Calu3 (cell line): ENCODE data around the gene UIMC1. TPM values are rescaled to one million over a fixed set of nuclear protein-coding genes. Genes with fewer than 3 reads are reported as not detected.
"Not testable (repeated sequence)": the region's sequence is repeated elsewhere in the genome, so short reads cannot be mapped to it uniquely, and the experiment has no call there.

Experiments used
- BruUV-seq: library from RNA; stranded (reverse); fragments of 400-500 nt; replicated peaks from 2 replicates; lab custom pipeline; 2021; lab: Mats Ljungman, UMichigan
- CTCF ChIA-PET: fragments of 300-600 bp; sonication (Branson Sonifier 250); formaldehyde crosslinking; loops from one replicate; lab custom pipeline; 2022; ENCODE audit warnings: antibody characterized with exemption; lab: Charles Lee
- DNase-seq: peaks from one replicate; pipeline ENCODE4 v3.0.0; 2022
- H3K27ac Mint-ChIP-seq: one replicate; pipeline ENCODE4 v1.8.0; 2022; ENCODE audit warnings: mixed read lengths; ENCODE audit not compliant: unreplicated experiment
- H3K27me3 Mint-ChIP-seq: one replicate; pipeline ENCODE4 v1.8.0; 2022; ENCODE audit warnings: mixed read lengths; ENCODE audit not compliant: unreplicated experiment
- H3K36me3 Mint-ChIP-seq: one replicate; pipeline ENCODE4 v1.8.0; 2022; ENCODE audit warnings: mild to moderate bottlenecking, moderate library complexity, mixed read lengths; ENCODE audit not compliant: insufficient read depth, unreplicated experiment
- H3K4me1 Mint-ChIP-seq: one replicate; pipeline ENCODE4 v1.8.0; 2022; ENCODE audit warnings: mild to moderate bottlenecking, low read depth, mixed read lengths; ENCODE audit not compliant: unreplicated experiment
- H3K4me3 Mint-ChIP-seq: one replicate; pipeline ENCODE4 v1.8.0; 2022; ENCODE audit warnings: mild to moderate bottlenecking, low read depth, moderate library complexity, mixed read lengths; ENCODE audit not compliant: unreplicated experiment
- H3K9me3 Mint-ChIP-seq: one replicate; pipeline ENCODE4 v1.8.0; 2022; ENCODE audit warnings: low read depth, mixed read lengths; ENCODE audit not compliant: unreplicated experiment
- CTCF ChIP-seq: fragments of 200-600 bp; IDR thresholded peaks from one replicate; pipeline ENCODE4 v1.8.0; 2022; ENCODE audit warnings: antibody characterized with exemption; ENCODE audit not compliant: unreplicated experiment
- intact Hi-C: fragments of 100-400 bp; cut with micrococcal nuclease; formaldehyde crosslinking; loops from one replicate; pipeline ENCODE4 v1.10.0; 2022; ENCODE audit not compliant: unreplicated experiment
- total RNA-seq: library from RNA; stranded (reverse); gene quantifications from 2 replicates; pipeline ENCODE4 v1.2.3, GENCODE V29; 2022

Gene UIMC1
- total RNA-seq, 1 experiment from 2014 or later, result 51.3 TPM

DNA sequence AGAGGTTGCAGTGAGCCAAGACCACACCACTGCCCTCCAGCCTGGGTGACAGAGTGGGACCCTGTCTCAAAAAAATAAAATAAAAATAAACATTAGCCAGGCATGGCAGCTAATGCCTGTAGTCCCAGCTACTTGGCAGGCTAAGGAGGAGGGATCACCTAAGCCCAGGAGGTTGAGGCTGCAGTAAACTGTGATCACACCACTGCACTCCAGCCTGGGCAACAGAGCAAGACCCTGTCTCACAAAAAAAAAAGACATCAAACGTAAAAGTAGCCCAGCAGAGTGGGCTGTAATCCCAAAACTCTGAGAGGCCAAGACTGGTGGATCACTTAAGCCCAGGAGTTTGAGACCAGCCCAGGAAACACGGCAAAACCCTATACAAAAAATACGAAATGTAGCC lies 19.0 kb downstream of the UIMC1 start:
- Mint-ChIP-seq H3K9me3 (no peaks in the 10 kb centered on the region), H3K4me3 (no peak overlapping the region), H3K27ac (no peak overlapping the region), H3K4me1 (no peaks in the 10 kb centered on the region), H3K27me3 (no peaks in the 10 kb centered on the region), H3K36me3 (peaks cover 5% of the 10 kb centered on the region)
- TF ChIP-seq CTCF, result no peak
- BruUV-seq, result no TSS peak
- intact Hi-C loops, result no loop called here
- CTCF ChIA-PET, result no interaction called here
- DNase-seq, result no peak

DNA sequence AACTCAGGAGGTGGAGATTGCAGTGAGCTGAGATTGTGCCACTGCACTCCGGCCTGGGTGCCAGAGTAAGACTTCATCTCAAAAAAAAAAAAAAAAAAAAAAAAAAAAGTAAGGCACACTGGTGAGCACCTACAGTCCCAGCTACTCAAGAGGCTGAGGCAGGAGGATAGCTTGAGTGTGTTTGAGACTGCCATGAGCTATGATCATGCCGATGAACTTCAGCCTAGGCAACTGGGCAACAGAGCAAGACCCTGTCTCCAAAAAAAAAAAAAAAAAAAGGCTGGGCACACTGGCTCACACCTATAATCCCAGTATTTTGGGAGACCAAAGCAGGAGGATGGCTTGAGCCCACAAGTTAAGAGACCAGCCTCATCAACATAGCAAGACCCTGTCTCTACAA lies 20.3 kb downstream of the UIMC1 start:
- CTCF ChIA-PET, result interaction anchor here (0.7 to 1.5 kb wide), 3 partner anchors 10 to 160 kb away, joined by 3 read pairs; no protein-coding TSS in a partner anchor
- Mint-ChIP-seq H3K9me3 (no peaks in the 10 kb centered on the region), H3K27me3 (no peaks in the 10 kb centered on the region), H3K4me3 (no peak overlapping the region), H3K36me3 (peaks cover 10% of the 10 kb centered on the region), H3K27ac (no peak overlapping the region), H3K4me1 (no peaks in the 10 kb centered on the region)
- no TSS peak for BruUV-seq
- TF ChIP-seq CTCF, result no peak
- intact Hi-C loops, result no loop called here
- DNase-seq, result no peak

DNA sequence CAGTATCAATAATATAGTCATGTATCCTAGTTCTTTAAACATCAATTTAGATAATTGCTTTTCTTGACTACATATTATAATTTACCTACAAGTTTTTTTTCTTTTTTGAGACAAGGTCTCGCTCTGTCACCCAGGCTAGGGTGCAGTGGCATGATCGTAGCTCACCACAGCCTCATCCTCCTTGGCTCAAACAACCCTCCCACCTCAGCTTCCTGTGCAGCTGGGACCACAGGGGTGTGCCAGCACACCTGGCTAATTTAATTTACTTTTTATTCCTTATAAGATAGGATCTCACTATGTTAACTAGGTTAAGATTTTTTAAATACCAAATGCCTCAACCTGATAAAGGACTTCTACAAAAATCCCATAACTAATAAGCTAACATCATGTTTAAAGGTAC lies 21.1 kb downstream of the UIMC1 start:
- Mint-ChIP-seq H3K9me3 (no peaks in the 10 kb centered on the region), H3K27me3 (no peaks in the 10 kb centered on the region), H3K4me3 (no peak overlapping the region), H3K36me3 (peaks cover 11% of the 10 kb centered on the region), H3K4me1 (no peaks in the 10 kb centered on the region), H3K27ac (no peak overlapping the region)
- BruUV-seq, result no TSS peak
- CTCF ChIA-PET, result interaction anchor here (0.7 to 1.5 kb wide), 3 partner anchors 11 to 359 kb away, joined by 3 to 4 read pairs (median 3); no protein-coding TSS in a partner anchor
- TF ChIP-seq CTCF, result no peak
- intact Hi-C loops, result no loop called here
- no peak for DNase-seq

DNA sequence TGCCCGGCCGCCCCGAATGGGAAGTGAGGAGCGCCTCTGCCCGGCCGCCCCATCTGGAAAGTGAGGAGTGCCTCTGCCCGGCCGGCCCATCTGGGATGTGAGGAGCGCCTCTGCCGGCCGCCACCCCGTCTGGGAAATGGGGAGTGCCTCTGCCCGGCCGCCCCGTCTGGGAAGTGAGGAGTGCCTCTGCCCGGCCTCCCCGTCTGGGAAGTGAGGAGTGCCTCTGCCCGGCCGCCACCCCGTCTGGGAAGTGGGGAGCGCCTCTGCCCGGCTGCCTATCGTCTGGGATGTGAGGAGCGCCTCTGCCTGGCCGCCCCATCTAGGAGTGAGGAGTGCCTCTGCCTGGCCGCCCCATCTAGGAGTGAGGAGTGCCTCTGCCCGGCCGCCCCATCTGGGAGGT lies 22.4 kb downstream of the UIMC1 start:
- CTCF ChIA-PET, H3K27ac Mint-ChIP-seq, H3K4me1 Mint-ChIP-seq, BruUV-seq, intact Hi-C loops, H3K4me3 Mint-ChIP-seq, H3K27me3 Mint-ChIP-seq, DNase-seq, H3K9me3 Mint-ChIP-seq: not testable (repeated sequence)
- peaks cover 23% of the 10 kb centered on the region for H3K36me3 Mint-ChIP-seq

DNA sequence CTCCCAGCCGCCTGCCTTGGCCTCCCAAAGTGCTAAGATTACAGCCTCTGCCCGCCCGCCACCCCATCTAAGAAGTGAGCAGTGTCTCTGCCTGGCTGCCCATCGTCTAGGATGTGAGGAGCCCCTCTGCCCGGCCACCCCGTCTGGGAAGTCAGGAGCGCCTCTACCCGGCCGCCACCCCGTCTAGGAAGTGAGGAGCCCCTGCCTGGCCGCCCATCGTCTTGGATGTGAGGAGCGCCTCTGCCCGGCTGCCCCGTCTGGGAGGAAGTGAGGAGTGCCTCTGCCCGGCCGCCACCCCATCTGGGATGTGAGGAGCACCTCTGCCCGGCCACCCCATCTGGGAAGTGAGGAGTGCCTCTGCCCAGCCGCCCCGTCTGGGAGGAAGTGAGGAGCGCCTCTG lies 23.0 kb downstream of the UIMC1 start:
- H3K9me3 Mint-ChIP-seq, H3K4me1 Mint-ChIP-seq, DNase-seq, intact Hi-C loops, H3K4me3 Mint-ChIP-seq, H3K27me3 Mint-ChIP-seq, H3K27ac Mint-ChIP-seq, BruUV-seq, CTCF ChIA-PET: not testable (repeated sequence)
- peaks cover 29% of the 10 kb centered on the region for H3K36me3 Mint-ChIP-seq

- H3K27ac Mint-ChIP-seq, H3K9me3 Mint-ChIP-seq, H3K27me3 Mint-ChIP-seq, CTCF ChIA-PET, DNase-seq, intact Hi-C loops, H3K4me3 Mint-ChIP-seq, BruUV-seq, H3K4me1 Mint-ChIP-seq: not testable (repeated sequence)
- H3K36me3 Mint-ChIP-seq, result peaks cover 29% of the 10 kb centered on the region
Observed at GRCh38 chr5:176983112-176983511, 23.5 kb downstream of the UIMC1 start.
